Stimulated activated CD8-positive, alpha-beta memory T cell treated with anti-CD3 and anti-CD28 coated beads, Interleukin-12 subunit alpha, Interleukin-12 subunit beta, amount 100 ng/mL, for 1 hour (primary cell): ENCODE measurements around the gene SUCLG2.

Experiments used
- DNase-seq: peaks from one replicate; pipeline ENCODE4 v3.0.0-alpha.2; 2020; ENCODE audit warnings: low read depth

SUCLG2 gene

DNA sequence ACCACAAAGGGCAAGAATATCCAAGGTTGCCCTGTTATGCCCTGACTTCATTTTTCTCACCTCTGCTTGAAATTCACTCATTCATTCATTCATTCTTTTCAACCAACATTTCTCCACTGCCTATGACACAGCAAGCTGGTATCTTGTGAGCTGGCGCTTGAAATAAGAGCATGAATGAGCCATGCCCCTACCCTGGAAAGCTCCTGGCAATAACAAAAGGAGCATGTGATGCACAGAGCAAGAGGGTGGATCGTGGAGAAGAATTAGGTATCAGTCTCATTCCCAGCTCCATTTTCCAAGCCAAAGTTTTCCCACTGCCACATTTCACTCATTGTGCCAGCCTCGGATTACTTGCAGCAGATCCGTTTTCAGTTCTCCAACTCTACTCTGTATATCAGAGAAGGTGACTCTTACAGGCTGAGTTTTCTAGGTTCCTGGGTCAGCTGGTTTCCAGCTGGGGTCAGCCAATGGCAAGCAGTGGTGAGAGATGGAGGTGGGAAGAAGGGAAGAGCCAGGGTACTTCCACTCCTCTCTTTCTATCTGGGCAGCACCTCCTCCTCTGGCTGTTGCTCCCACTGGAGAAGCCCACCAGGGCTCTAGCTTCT lies 144.8 kb downstream of the SUCLG2 start:
- no peak for DNase-seq

- DNase-seq, result no peak
Observed at GRCh38 chr3:67507584-67507983, 146.8 kb downstream of the SUCLG2 start.

DNA sequence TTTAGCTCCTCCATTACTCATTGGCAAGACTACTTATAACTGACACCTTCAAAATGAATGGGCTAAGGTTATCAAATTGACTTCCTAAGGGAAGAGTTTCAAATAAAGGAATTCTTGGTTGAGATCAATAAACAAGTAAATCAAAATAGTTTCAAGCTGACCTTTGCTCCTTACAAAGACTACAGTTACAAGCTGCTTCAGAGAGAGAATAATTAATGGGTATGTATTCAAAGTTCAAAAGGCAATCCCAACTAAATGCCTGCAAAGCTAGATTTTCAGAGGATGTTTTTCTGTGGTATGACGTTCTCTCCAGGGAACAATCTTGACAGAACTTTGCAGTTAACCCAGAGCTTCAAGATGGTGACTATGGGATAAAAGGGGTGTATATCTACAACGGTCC lies 153.7 kb downstream of the SUCLG2 start:
- no peak for DNase-seq

DNA sequence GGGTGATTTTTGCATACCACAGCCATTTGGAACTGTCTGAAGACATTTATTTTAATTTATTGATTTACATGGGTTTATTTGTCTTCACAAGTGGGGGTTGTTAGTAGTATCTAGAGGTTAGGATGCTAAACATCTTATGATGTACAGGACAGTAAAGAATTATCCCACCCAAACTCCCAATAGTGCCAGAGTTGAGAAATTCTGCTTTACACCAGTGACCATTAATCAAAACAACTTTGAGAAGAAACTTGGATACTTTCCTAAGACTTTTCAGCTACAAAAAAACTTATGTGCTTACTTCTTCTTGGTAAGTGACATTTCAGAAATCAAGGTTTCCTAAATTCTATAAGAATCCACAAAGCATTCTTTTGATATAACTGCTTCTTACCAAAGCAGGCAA lies 156.7 kb downstream of the SUCLG2 start:
- DNase-seq, result no peak

DNA sequence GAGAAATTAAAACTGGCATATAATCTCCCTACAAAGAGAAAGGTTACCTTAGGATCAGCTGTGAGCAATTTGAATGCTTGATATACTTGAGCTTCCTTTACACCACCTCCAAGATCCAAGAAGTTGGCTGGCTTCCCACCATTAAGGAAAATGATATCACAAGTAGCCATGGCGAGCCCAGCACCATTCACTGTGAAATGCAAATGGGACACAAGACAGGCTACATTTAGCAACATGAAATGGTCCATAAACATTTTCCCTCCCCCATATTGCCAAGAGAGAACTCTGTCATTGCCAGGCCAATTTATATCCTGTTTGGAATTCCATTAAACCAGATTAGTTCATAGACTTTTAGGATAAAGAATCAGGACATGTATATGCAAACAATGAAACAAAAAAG lies 158.7 kb downstream of the SUCLG2 start:
- DNase-seq, result no peak

GRCh38 chr3:67493808-67494207 lies 160.6 kb downstream of the SUCLG2 start:
- no peak for DNase-seq

GRCh38 chr3:67490658-67491057 lies 163.8 kb downstream of the SUCLG2 start:
- no peak for DNase-seq

GRCh38 chr3:67489816-67490215 lies 164.6 kb downstream of the SUCLG2 start:
- DNase-seq, result no peak

DNA sequence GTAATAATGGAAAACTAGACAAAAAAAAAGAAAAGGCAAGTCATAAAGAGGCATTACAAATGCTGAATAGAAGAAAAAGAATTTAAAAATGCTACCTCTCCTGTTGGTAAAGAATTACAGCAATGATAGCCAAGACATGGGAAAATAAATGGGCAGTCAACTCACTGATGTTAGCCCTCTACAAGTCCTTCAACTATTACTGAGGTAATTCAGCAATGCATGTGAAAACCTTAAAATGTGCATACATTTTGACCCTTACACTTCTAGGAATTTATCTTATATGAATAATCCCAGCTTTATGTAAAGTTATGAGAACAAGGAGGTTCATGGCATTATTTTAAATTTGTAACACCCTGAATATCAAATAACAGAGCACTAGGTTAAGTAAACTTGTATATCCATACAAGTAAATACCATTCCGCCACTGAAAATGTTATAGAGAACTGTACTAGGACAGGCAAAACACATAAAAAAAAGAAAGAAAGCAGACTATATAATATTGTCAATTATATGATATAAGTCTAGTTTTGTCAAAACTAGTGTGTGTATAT lies 166.8 kb downstream of the SUCLG2 start:
- no peak for DNase-seq

DNA sequence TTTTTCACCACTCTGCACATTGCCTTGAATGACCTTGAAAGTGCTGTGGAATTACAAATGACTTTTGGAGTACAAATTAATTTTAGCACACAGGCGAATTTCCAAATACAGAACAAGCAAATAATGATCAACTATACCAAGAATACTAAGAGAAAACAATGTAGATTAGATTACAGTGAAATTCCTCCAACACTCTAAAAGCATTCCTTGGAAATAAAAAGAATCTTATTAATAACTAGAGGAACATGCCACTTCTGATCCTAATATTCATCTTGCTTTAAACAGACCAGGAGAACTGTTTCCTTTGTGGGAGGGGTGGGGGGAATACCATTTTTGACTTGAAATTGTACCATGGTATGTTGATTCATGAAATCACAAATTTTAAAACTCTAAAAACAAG lies 167.5 kb downstream of the SUCLG2 start:
- no peak for DNase-seq

DNA sequence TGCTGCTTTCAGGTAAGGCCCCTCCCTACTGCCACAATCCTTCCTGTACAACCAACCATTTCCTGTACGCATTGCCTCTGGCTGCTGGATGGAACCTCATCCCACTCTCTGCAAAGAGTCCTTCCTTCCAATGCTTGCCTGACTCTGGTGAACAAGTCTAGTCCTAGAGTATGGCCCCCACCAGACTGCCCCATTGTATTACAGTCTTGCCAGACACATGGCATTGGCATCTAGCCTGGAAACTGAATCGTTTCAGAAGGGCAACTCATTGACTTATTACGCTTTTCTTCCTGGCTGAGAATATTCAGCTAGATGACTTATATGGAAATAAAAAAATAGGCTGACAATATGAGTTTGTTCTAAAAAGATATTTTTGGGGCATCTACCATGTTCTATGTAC lies 170.3 kb downstream of the SUCLG2 start:
- DNase-seq, result no peak

GRCh38 chr3:67481126-67481525 lies 173.3 kb downstream of the SUCLG2 start:
- no peak for DNase-seq

DNA sequence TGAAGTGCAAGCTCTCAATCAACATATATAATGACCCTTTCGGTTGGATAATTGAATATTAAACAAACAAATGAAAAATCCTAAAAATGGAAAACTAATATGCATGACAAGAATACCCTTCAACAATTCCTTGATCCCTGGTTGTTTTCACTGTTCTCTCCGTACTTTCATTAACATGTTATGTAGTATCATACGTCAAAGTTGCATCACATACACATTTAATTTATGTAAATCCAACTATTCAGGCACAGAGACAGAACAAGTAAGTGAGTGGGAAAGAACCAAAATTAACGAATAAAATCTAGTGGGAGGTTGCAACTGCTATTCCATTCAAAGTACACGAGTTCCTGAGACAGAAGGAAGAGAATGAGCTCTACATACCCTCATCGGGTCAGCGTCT lies 176.0 kb downstream of the SUCLG2 start:
- no peak for DNase-seq

- DNase-seq, result no peak
Observed at GRCh38 chr3:67474311-67474710, 180.1 kb downstream of the SUCLG2 start.

DNA sequence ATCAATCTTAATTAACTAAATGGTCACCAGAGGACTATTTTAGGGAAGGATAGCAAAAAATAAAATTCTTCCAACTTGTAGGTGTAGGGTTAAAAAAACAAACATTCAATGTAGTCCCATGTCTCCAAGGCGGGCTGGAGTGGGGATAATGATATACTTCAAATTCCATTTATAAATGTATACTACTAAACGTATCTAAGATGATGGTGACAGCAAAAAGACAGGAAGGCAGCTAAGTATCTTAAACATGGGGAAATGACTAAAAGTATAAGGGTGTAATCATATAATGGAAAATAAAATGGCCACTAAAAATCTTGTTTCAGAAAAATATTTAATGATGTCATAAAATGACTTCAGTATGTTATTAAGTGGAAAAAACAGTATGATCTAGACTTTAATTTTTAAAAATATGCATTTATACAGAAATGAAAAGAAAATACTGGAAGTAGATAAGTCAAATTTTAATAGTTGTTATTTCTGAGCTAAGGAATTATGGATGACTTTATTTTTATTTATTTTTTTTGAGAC lies 181.7 kb downstream of the SUCLG2 start:
- DNase-seq, result no peak

- no peak for DNase-seq
Observed at GRCh38 chr3:67470207-67470606, 184.2 kb downstream of the SUCLG2 start.

- DNase-seq, result no peak
Observed at GRCh38 chr3:67468511-67468910, 185.9 kb downstream of the SUCLG2 start.

GRCh38 chr3:67463656-67464055 lies 190.8 kb downstream of the SUCLG2 start:
- no peak for DNase-seq

GRCh38 chr3:67462187-67462586 lies 192.2 kb downstream of the SUCLG2 start:
- DNase-seq, result no peak

DNA sequence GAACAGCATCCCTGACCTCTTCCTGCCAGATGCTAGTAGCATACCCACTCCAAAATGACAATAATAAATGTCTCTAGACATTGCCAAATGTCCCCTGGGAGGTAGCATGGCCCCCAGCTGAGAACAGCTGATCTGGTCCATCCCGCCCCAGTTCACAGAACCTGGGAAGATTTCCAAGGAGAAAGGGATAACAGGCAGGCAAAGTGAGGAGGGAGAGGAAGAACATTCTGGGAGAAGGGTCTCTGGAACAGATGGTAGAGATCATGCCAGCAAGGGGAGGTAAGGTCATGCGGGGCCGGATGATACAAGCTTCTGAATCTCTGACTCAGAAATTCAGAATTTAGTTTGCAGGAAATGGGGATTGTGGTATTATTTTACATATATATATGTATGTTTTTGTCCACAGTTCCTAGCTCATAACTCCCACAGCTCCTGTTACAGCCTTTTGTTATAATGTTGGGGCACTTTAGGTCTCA lies 192.7 kb downstream of the SUCLG2 start:
- DNase-seq, result no peak

GRCh38 chr3:67460841-67461510 lies 193.4 kb downstream of the SUCLG2 start:
- DNase-seq, result no peak

DNA sequence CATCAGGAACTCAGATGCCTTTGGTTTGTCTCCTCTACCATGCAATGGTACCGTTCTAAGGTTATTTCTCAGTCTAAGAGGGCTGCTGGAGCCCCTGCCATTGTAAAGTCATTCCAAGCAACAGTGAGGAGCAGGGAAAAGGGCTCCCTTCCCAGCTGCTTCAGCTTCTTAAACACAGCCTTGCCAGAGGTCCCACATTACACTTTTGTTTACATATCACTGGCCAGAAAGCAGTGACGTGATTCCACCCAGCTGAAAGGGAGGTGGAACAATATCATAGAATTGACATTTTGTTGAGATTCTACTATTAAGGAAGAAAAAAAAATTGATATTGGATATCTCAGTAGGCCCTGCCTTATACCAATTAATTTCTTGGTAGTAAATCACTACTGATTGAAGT lies 194.6 kb downstream of the SUCLG2 start:
- DNase-seq, result no peak

DNA sequence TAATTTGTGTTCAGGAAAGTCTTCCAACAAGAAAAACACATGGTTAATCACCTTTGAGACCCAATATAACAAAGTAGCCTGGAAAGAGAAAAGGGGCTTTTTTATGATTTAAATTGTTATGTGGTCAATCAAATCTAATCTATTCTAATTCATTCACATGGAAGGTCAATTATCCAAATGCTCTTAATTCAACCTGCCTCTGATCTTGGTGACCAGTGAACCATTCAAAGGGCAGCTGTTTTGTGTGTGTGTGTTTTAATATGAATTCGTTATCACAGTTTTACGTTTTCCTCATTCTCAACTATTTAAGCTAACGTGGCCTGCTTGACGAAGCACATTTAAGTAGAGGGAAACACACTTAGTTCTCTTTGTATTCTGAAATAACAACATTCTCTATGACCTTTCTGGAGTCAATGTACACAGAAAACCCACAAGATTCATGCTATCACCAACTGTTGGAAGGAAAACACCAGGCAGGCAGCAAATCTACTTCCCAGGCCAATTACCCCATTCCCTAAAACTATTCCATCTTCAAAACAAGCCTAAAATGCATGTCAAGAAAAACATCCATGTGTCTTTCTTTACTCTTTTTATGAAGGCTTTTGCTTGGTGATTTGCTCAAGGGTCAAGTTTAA lies 195.4 kb downstream of the SUCLG2 start:
- DNase-seq, result no peak
